Endodermal cell (in vitro differentiated cells): Measurements from ENCODE around the gene ZNF100. TPM values are rescaled to one million over a fixed set of nuclear protein-coding genes. Genes with fewer than 3 reads are reported as not detected.
"Not testable (repeated sequence)": the region's sequence is repeated elsewhere in the genome, so short reads cannot be mapped to it uniquely, and the experiment has no call there.

Experiments used
- DNase-seq: peaks from one replicate; pipeline ENCODE4 v3.0.0-alpha.2; 2017
- H3K27ac ChIP-seq: 2 replicates; pipeline ENCODE4 v1.5.1; 2013; ENCODE audit warnings: mild to moderate bottlenecking, low read depth, low read length, moderate library complexity
- H3K27me3 ChIP-seq: 2 replicates; pipeline ENCODE4 v1.6.1; 2013; ENCODE audit warnings: mild to moderate bottlenecking, low read length, moderate library complexity; ENCODE audit not compliant: insufficient read depth, control insufficient read depth, poor library complexity, severe bottlenecking
- H3K36me3 ChIP-seq: 2 replicates; pipeline ENCODE4 v1.7.0; 2013; ENCODE audit warnings: mild to moderate bottlenecking, low read length, moderate library complexity; ENCODE audit not compliant: control insufficient read depth, insufficient read depth
- H3K4me1 ChIP-seq: one replicate; pipeline ENCODE4 v1.7.0; 2013; ENCODE audit warnings: low read length; ENCODE audit not compliant: control insufficient read depth, insufficient read depth
- H3K4me3 ChIP-seq: 2 replicates; pipeline ENCODE4 v1.5.1; 2013; ENCODE audit warnings: mild to moderate bottlenecking, low read length, moderate library complexity
- H3K9ac ChIP-seq: 2 replicates; pipeline ENCODE4 v1.6.1; 2013; ENCODE audit warnings: mild to moderate bottlenecking, low read length, moderate library complexity; ENCODE audit not compliant: poor library complexity, severe bottlenecking; ENCODE audit errors: extremely low read depth
- H3K9me3 ChIP-seq: 2 replicates; pipeline ENCODE4 v1.6.1; 2013; ENCODE audit warnings: mild to moderate bottlenecking, low read length, moderate library complexity; ENCODE audit not compliant: control insufficient read depth
- H3K27ac Mint-ChIP-seq: 2 replicates; pipeline ENCODE4 v1.8.0; 2020; ENCODE audit warnings: mixed read lengths
- H3K27me3 Mint-ChIP-seq: 2 replicates; pipeline ENCODE4 v1.8.0; 2021; ENCODE audit warnings: mild to moderate bottlenecking, mixed read lengths; ENCODE audit not compliant: insufficient read depth
- H3K36me3 Mint-ChIP-seq: 2 replicates; pipeline ENCODE4 v1.8.0; 2020; ENCODE audit warnings: low read depth, mixed read lengths
- H3K4me1 Mint-ChIP-seq: 2 replicates; pipeline ENCODE4 v1.8.0; 2020; ENCODE audit warnings: mixed read lengths
- H3K4me3 Mint-ChIP-seq: 2 replicates; pipeline ENCODE4 v1.8.0; 2020; ENCODE audit warnings: mild to moderate bottlenecking, moderate library complexity, mixed read lengths
- H3K9me3 Mint-ChIP-seq: 2 replicates; pipeline ENCODE4 v1.8.0; 2020; ENCODE audit warnings: mild to moderate bottlenecking, mixed read lengths
- WGBS, 2 experiments: methylation state at CpG; one replicate each; pipeline versions ENCODE4 v1.1.5 to v1.1.7; 2013; ENCODE audit warnings: missing lambda C conversion rate in 2 of 2, mixed read lengths in 1 of 2; ENCODE audit not compliant: insufficient coverage in 1 of 2, insufficient read length in 1 of 2; 5-methylcytosine and 5-hydroxymethylcytosine counted together
- total RNA-seq, 2 donors: library from RNA; stranded (reverse); fragmentation: NEBNext Ultra II Directional in 1 of 2; extraction: Animal tissue kit (Norgen Biotek cat#: 25700) in 1 of 2; gene quantifications; 2 replicates in 1 of 2; 3 replicates in 1 of 2; pipeline ENCODE4 v1.2.1, GENCODE V29; 2021
- TF ChIP-seq, protein P1 (sequence below): fragments of 200-600 bp; sonication (generic); conservative IDR thresholded peaks from 2 replicates; pipeline ENCODE4 v1.5.0; 2021; ENCODE audit warnings: antibody characterized with exemption, mild to moderate bottlenecking

Gene ZNF100
- total RNA-seq, 2 donors from 2014 or later = 20.4 to 28.3 TPM

DNA sequence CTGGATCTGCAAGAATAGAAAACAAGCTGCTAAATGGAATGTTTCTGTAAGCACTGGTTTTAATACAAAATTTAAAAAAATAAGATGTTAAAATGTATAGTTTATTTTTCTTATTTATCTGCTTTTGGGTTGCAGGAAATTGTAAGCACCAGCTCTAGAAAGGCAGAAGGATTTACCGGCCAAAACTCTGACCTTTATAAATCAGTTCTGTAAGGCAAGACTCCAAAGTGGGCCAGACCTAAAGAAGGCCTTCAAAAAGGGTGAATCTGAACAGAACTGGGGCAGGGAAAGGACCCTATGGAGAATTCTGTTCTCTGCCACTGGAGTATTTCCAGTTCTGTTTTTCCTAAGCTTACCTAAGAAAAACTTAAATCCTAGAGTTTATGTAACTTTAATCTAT is 19.3 kb downstream of the ZNF100 start:
- no peak overlapping the region for H3K9ac ChIP-seq
- Mint-ChIP-seq H3K9me3 (no peaks in the 10 kb centered on the region), H3K27ac (no peak overlapping the region), H3K36me3 (peaks cover 63% of the 10 kb centered on the region), H3K27me3 (no peaks in the 10 kb centered on the region), H3K4me3 (no peak overlapping the region), H3K4me1 (no peaks in the 10 kb centered on the region)
- TF ChIP-seq, protein P1, sequence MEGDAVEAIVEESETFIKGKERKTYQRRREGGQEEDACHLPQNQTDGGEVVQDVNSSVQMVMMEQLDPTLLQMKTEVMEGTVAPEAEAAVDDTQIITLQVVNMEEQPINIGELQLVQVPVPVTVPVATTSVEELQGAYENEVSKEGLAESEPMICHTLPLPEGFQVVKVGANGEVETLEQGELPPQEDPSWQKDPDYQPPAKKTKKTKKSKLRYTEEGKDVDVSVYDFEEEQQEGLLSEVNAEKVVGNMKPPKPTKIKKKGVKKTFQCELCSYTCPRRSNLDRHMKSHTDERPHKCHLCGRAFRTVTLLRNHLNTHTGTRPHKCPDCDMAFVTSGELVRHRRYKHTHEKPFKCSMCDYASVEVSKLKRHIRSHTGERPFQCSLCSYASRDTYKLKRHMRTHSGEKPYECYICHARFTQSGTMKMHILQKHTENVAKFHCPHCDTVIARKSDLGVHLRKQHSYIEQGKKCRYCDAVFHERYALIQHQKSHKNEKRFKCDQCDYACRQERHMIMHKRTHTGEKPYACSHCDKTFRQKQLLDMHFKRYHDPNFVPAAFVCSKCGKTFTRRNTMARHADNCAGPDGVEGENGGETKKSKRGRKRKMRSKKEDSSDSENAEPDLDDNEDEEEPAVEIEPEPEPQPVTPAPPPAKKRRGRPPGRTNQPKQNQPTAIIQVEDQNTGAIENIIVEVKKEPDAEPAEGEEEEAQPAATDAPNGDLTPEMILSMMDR = no peak
- H3K36me3 ChIP-seq = peaks cover 77% of the 10 kb centered on the region
- no peak overlapping the region for H3K4me3 ChIP-seq
- H3K4me1 ChIP-seq = no peaks in the 10 kb centered on the region
- WGBS, 2 experiments = 92 to 94% methylated on average over 1 of the region's 1 CpG
- H3K27ac ChIP-seq = no peak overlapping the region
- peaks cover 6% of the 10 kb centered on the region for H3K9me3 ChIP-seq
- no peaks in the 10 kb centered on the region for H3K27me3 ChIP-seq
- DNase-seq = no peak

DNA sequence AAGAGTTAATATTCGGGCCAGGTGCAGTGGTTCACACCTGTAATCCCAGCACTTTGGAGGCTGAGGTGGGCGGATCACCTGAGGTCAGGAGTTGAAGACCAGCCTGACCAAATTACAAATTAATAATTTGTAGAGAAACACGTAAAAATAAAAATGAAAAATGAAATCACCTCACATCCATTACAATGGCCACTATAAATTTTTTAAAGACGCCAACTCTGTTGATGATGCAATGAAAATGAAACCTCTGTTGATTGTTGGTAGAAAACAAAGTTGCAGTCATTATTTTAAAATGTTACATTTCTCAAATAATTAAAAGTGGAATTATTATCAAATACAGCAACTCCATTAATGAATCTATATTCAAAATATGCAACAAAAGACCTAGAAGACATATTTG is 26.8 kb downstream of the ZNF100 start:
- no peak for DNase-seq
- Histone ChIP-seq H3K9me3 (peaks cover 44% of the 10 kb centered on the region), H3K4me3 (no peak overlapping the region), H3K9ac (no peak overlapping the region), H3K27me3 (no peaks in the 10 kb centered on the region), H3K4me1 (no peaks in the 10 kb centered on the region), H3K36me3 (peaks cover 80% of the 10 kb centered on the region), H3K27ac (no peak overlapping the region)
- peaks cover 11% of the 10 kb centered on the region for H3K9me3 Mint-ChIP-seq
- no peak overlapping the region for H3K4me3 Mint-ChIP-seq
- WGBS, 2 experiments = 80 to 92% methylated on average over 2 to 4 of the region's 4 CpGs
- H3K36me3 Mint-ChIP-seq = peaks cover 74% of the 10 kb centered on the region
- TF ChIP-seq, protein P1 = no peak
- H3K27ac Mint-ChIP-seq = no peak overlapping the region
- no peaks in the 10 kb centered on the region for H3K27me3 Mint-ChIP-seq
- H3K4me1 Mint-ChIP-seq = no peaks in the 10 kb centered on the region

DNA sequence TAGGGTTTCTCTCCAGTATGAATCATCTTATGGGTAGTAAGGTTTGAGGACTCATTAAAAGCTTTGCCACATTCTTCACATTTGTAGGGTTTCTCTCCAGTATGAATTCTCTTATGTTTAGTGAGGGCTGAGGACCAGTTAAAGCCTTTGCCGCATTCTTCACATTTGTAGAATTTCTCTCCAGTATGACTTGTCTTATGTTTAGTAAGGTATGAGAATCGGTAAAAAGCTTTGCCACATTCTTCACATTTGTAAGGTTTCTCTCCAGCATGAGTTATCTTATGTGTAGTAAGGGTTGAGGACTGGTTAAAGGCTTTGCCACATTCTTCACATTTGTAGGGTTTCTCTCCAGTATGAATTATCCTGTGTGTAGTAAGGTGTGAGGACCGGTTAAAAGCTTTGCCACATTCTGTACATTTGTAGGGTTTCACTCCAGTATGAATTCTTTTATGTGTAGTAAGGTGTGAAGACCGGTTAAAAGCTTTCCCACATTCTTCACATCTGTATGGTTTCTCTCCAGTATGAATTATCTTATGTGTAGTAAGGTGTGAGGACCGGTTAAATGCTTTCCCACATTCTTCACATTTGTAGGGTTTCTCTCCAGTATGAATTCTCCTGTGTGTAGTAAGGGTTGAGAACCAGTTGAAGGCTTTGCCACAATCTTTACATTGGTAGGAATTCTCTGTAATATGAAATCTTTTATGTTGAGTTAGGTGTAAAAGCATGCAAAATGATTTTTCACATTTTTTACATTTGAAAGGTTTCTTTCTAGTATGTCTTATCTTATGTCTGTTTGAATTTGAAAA is 40.2 kb downstream of the ZNF100 start:
- 93 to 100% methylated on average over 1 to 3 of the region's 5 CpGs for WGBS, 2 experiments
- not testable (repeated sequence) for H3K27ac Mint-ChIP-seq, H3K27me3 Mint-ChIP-seq, H3K4me1 Mint-ChIP-seq, H3K9ac ChIP-seq, H3K27me3 ChIP-seq, H3K4me3 Mint-ChIP-seq, H3K27ac ChIP-seq, DNase-seq, H3K4me1 ChIP-seq
- Histone ChIP-seq H3K9me3 (peaks cover 83% of the 10 kb centered on the region), H3K36me3 (peaks cover 61% of the 10 kb centered on the region), H3K4me3 (peak overlapping the region; percentile 65)
- peaks cover 73% of the 10 kb centered on the region for H3K36me3 Mint-ChIP-seq
- H3K9me3 Mint-ChIP-seq = peaks cover 63% of the 10 kb centered on the region
